Left lobe of liver (tissue), 2 donors: ENCODE measurements around the gene AMELX. TPM values are rescaled to one million over a fixed set of nuclear protein-coding genes. Genes with fewer than 3 reads are reported as not detected.

Experiments
- ATAC-seq: fragments of 200-7000 bp; cut with Tn5 transposase; one replicate; pipeline ENCODE4 v1.9.1; 2020; ENCODE audit warnings: mild to moderate bottlenecking, moderate library complexity
- DNase-seq: peaks from one replicate; pipeline ENCODE4 v3.0.0-alpha.2; 2020; ENCODE audit warnings: low spot score
- total RNA-seq: library from RNA; stranded (reverse); gene quantifications from one replicate; pipeline ENCODE4 v1.2.1, GENCODE V29; 2021
- donor health status: DM: no; HTN: no; CAD: no; lungs with moderate emphysema.
- donor health status: DM: no; HTN: yes; CAD: no.

Gene AMELX
- total RNA-seq, 1 donor from 2014 or later: not detected

DNA sequence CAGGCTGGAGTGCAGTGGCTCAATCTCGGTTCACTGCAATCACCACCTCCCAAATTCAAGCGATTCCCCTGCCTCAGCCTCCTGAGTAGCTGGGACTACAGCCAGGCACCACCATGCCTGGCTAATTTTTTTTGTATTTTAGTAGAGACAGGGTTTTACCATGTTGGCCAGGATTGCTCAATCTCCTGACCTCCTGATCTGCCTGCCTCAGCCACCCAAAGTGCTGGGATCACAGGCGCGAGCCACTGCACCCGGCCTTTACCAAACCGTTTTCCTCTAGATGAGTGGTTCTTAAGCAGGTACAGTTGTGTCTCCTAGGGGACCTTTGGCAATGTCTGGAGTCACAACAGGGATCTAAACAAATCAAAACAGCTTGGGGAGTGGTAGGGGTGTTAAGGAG, 11.6 kb downstream of the AMELX start:
- ATAC-seq (no peak), DNase-seq (no peak)

DNA sequence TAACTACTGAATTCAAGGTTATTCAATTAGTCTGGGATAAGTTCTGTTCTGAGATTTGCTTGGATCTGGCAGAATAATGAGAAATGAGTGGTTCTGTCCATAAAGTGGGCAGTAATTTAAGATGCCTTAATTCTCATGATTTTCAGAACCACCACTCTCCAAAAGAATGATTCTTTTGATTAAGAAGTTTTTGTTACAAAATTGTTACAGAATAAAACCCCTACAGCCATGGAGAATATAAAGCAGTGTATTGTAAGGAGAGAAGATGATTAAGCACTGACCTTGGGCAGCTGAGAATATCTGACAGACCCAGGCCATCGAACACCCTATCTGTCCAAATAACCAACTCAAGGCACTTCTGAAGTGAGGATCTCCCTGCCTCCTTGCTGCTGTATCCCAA, 12.4 kb downstream of the AMELX start:
- ATAC-seq (no peak), DNase-seq (no peak)

DNA sequence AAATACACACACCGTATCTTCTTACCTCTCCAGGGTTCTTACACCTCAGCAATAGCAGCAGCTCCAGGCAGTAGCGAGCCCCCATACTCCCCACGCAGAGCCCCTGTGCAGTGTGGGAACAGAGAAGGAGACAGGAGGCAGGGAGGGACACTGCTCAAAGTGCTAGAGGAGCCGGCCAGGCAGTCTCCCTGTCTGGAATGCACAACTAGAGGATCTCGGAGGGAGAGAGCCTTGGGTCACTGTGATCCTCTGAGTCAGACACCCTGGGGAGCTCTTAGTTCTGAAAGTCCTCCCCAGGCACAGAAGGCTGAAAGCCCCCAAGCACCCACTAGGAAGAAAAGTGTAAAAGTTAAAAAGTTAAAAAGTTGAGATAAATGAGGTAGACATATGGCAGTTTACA, 16.0 kb downstream of the AMELX start:
- ATAC-seq: no peak
- DNase-seq: no peak

DNA sequence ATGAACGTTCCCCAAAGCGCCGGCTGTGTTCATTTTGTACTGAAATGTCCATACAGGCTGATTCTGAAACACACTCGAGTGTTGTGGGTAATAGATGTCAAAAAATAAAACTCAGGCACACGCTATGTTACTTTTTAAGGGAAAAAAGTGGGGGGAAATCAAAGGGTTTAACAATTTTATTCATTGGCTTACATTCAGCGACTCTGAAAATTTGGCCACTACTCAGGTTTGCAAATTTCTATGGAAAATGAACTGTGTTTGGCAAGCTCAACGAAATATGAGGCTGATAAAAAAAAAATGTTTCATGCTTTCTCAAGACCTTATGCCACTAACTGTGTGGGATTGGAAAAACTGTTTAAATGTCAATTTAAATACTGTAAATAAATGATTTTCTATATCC, 18.5 kb downstream of the AMELX start:
- DNase-seq (no peak), ATAC-seq (no peak)

DNA sequence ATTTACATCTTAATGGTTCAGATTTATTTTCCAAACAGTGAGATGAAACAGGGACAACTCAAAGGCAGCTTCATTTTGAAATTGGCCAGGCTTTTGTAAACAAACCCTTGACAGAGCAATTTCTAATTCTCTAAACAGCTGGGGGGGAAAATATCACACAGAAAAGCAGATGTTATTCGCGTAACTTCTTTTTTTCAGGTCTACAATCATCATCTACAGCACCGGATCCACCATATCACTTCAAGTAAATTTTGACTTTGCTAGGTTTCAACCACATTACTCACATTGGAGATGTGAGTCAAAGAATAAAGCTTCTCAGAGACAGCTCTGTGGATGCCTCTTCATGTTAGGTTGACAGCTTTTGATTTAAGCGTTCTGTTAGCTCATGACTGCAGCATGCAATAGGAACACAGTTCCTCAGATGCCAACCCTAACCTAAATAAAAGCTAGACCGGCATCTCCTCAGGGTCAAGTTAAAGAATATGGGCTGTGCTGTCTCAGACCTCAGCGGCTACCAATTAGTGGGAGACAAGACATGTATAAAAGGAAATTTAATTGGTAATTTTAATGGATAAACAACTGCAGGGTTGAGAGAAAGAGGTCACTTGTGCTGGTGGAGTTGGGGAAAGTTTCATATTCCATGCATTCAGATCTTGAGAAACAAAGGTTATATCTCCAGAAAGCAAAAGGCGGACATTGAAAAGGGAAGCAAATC, 26.8 kb downstream of the AMELX start:
- ATAC-seq: no peak
- DNase-seq: no peak

DNA sequence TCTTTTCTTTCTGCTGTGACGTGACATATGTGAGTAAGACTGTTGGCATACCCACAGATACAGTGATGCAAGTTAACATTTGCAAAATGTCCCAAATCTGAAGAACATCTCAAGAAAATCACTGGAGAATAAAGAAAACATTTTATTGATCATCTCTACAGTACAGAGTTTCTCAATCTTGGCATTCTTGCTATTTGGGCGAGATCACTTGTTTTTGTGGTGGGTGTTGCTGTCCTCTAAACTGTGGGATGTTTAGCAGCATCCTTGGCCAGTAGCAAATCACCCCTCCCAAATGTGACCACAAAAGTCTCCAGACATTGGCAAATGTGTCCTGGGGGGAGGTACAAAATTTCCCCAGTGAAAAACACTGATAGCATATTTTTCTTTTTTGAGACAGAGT, 28.8 kb downstream of the AMELX start:
- no peak for ATAC-seq
- DNase-seq: no peak

DNA sequence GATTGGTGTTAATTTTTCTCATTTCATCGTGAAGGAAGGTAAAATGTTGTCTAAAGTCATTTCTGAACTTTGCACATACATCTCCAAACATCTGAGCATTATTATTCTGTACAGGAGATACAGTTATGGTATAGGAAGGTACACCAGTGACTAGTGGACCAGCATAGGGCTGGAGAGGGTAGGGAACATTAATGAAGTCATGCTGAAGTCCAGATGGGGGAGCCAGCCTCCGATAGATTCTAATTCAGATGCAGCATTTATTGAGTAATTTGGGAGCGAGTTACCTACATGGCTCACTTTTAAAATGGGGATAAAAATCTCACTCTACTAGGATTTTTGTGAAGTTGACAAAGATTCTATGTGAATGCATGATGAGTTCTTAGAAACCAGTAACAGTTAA, 34.9 kb downstream of the AMELX start:
- ATAC-seq (peak; percentile 88), DNase-seq (no peak)

DNA sequence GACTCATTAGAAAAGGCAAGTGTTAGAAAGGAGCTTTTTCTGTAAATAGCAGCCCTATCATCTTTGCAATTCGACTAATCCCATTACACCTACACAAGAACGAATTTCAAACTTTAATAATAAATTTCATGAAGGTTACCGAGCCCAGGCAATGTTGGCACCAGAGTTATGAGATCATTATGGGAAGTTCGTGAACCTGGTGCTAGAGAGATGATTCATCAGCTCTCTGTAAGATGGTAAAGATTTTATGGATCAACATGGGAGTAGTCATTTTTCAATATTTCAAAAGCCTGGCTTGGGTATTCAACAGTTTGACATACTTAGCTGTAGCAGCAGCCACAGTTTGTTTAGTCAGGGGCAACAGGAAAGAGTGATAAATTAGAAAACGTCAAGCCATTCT, 35.8 kb downstream of the AMELX start:
- no peak for ATAC-seq

DNA sequence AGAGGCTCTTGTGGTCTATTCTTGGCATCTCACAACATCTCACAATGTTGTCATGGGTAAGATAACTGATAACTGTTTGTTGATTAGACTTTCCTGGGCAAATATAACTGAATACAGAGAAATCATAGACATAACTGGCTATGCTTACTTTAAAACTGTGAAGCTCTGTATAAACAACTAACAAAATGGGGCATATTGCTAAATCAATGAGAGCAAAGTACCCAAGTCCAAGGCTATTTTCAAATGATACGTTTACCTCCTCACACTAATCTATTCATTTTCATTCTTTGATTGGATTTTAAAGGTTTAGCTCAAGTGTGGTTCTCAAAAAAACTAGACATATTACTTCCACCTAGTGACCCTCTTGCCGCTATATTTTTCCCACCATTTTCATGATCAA, 38.6 kb downstream of the AMELX start:
- ATAC-seq (peak; percentile 59), DNase-seq (no peak)

More for the DNA sequence above, 35.8 kb downstream of the AMELX start:
- DNase-seq: no peak

DNA sequence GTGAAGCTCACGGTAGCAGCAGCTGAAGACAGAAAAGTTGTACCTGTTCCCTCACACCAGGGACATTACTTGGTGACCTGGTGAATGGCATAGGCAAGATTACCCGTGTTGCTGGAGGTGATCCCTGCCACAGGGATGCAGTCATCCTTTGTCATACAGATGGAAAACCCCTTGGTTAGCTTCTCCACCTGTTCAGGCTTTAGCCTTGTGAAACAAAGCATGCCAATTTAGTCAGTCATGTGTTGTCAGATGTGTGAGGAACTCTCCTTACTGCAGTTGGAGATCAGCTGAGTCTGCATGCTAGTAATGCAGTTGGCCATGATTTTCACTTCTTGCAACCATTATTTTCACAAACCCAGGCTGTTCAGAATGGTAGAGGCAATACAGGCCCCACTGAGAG, 41.0 kb downstream of the AMELX start:
- ATAC-seq (no peak), DNase-seq (no peak)

DNA sequence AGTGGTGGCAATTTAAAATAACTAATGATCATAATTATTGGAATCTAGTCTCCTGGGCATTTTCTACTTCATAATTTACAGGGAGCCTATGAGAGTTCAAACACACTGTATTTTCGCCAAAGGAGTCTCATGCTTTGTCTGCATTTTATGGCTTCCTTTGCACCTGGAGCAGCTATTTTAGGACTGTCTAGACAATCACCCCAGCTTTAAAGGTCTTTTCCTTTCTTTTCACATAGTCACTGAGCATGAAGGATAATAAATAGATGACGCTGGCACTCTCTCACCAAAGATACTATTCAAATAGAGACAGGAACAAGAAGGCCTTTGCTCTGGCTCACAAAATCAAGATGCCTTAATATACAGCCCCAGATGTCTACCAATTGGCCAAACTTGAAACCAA, 43.0 kb downstream of the AMELX start:
- no peak for DNase-seq
- no peak for ATAC-seq

DNA sequence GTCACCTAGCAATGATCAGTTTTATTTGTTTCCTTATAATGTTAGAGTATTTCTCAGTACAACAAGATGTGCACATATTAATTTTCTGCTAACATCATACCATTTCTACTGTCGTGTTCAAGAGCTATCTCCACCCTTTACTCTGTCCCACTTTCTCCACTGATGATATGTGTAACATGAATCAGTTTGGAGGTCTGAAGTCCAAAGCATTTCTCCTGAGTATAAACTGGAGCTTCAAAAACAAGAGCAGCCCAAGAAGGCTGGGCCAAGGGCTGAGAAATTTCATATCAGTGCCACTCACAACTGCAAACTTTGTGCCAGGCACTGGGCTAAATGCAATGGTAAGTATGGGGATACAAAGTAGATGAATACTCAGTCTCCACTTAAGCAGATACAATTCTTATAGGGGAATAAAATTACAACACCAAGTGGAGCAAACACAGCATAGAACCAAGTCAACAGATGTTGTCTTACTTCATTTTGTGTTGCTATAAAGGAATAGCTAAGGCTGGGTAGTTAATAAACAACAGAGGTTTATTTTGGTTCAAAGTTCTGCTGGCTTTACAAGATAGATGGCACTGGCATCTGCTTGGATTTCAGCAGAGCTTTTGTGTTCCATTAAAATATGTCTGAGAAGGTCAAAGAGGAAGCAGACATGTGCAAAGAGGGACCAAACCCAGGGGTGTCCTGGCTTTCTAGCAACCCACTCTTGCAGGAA, 44.2 kb downstream of the AMELX start:
- peak; percentile 83 for ATAC-seq
- no peak for DNase-seq

DNA sequence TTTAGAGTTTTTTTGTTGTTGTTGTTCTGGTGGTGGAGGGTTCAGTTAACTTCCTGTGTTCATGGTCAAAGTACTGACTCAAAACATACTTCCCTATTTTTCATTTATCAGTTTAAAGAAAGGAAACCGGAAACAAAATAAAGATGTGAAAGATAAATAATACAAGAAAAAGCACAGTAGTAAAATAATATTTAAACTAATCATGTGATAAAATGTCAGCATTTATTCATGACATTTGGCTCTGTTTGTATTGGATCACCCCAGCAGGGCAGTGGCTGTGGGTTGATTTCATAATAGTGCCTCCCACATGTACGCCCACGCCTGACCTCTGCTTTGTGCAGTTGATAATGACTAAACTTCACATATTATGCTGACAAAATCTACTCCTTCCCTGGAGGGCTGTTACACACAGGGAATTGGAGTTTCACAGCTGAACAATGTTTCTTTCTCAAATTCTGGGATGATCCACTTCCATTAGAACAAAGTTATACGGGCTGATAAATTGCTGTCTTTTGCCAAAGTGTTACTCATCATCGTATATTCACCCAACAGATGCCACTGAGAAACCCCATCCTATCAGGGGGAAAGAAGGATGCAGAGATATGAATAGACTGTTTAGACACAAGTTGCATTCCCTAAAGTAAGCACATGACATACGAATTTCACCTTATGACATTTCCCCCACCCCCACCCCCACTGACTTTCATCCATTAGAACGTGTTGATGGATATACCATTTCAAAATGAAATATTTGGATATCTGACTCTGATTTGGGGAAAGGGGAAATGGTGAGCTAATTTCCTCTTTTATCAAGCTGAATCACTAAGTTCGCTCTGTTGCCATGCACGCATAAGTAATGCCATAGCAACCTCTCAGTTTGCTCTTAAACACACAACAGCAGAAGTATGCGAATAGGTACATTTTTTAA, 48.3 kb downstream of the AMELX start:
- DNase-seq (peak; percentile 66), ATAC-seq (peak; percentile 85)

DNA sequence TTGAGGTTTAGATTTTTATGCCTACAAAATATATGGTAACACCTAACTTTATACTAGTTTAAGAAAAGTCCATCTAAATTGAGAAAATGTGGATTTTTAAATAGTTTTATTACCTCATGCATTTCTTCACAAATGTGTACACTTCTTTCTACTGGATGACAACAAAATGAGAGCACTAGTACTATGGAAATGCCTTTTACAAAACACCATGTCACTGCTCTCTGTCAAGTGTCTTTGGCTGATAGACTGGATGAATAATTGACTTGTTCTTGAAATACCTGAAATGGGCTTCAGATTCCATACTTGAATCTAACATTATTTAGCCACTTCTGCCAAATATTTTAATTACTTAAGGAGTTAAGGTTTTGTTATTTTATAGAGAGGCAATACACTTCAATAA, 49.5 kb downstream of the AMELX start:
- ATAC-seq: no peak
- no peak for DNase-seq

DNA sequence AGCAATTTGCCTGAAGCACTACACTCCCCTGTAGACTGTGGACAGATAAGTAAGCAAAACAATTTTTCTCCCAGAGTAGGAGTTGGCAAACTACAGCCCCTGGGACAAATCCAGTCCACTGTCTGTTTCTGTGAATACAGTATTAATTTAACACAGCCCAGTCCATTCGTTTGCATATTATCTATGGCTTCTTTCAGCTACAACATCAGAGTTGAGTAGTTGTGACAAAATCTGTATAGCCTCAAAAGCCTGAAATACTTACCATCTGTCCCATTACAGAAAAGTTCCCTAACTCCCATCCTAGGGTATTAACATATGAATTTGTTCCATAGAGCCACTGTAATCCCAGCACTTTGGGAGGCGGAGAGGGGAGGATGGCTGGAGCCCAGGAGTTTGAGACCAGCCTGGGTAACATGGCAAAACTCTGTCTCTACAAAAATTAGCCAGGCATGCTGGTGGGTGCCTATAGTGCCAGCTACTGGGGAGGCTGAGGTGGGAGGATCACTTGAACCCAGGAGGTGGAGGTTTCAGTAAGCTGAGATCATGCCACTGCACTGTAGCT, 53.0 kb downstream of the AMELX start:
- ATAC-seq: no peak

DNA sequence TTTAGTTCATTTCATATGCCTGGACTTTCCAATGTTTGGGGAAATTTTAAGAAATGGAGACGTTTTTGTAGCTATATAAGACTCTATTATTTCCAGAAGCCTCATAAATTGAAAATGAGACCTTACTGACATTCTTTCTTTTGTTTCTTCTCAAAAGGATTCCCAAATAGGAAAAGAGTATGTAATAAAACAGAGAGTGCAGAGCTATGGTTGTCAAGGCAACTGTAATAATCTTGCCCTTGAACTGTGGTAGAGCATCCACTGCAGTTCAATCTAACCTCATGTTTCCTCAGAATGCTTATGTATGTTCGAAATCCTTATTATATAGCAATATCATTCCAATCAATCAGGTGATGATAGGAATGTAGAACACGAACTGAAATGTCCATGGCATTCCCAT, 54.1 kb downstream of the AMELX start:
- ATAC-seq: no peak
- DNase-seq: no peak

More for the DNA sequence above, 53.0 kb downstream of the AMELX start:
- no peak for DNase-seq

DNA sequence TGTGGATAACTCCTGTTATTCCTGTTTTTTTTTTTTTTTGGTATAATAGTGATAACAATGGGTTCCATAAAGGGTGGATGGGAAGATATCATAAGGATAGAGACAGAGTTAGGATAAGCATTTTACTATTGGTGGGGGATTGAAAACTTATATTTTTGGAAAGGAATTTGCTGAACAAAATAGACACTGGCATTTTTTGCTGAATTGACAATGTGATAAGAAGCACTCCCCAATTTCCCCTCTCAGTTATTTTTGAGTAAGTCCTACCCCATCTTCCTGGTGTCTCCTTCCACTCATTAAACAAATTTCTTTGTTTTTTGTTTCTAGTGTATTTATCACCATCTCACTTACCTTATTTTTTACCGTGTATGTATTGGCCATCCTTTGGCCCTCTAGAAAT, 55.8 kb downstream of the AMELX start:
- ATAC-seq: no peak
- no peak for DNase-seq

DNA sequence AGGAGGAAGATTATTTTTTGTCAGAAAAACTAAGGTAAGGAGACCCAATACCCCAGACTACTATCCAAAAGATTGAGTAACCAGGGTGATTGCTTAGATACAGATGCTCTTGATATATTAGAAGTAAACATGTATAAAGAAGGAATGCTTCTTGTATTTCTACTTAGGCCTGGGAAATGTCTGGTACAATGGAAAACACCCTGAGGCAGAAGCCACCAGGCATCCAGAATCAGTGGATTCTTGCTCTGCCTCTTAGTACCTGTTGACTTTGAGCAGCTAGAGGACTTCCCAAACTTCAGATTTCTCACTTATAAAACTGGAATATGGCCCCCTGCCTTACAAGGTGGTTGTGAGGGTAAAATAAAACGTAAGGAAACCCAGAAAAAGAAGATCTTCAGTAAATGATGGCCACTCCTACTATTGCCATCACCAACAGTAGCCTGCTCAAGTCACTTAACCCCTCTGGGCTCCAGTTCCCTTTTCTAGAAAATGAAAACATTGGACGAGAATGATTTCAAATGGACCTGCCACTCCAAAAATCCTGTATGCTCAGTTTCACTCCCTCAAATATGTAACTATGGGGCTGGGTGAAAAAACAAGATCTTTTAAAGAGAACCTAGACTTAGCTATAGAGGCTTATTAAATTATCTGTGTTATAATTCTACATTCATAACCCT, 56.6 kb downstream of the AMELX start:
- no peak for ATAC-seq
- no peak for DNase-seq
